ENCODE measurements around the gene CBX7.

CBX7 gene

DNA sequence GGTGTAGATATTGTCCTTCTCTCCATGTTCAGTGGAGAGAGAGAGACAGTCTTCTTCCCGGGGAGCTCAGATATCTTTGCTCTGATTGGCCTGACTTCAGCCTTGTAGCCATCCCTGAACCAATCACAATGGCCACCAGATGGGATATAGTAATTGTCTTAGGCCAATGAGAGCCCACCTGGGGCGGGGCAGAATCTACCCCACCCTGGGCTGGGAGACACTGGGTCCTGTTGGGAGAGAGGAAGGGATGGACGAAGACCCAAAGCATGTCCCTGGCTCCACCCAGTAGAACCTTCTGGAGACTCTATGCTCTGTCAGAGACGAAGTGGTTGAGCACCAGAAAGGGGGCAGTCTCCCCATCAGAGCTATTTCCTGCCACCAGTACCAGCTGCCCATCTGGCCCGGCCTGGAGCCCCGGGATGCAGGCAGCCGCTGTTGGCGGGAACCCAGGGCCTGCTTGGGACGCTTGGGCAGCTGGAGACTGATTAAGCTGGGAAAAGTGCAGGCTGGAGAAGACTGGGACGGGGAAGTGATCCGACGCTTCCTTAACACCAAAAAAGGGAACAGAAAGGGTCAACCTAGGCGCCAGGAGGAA lies 31.6 kb upstream of the CBX7 start:
- TF ChIP-seq, protein P1, sequence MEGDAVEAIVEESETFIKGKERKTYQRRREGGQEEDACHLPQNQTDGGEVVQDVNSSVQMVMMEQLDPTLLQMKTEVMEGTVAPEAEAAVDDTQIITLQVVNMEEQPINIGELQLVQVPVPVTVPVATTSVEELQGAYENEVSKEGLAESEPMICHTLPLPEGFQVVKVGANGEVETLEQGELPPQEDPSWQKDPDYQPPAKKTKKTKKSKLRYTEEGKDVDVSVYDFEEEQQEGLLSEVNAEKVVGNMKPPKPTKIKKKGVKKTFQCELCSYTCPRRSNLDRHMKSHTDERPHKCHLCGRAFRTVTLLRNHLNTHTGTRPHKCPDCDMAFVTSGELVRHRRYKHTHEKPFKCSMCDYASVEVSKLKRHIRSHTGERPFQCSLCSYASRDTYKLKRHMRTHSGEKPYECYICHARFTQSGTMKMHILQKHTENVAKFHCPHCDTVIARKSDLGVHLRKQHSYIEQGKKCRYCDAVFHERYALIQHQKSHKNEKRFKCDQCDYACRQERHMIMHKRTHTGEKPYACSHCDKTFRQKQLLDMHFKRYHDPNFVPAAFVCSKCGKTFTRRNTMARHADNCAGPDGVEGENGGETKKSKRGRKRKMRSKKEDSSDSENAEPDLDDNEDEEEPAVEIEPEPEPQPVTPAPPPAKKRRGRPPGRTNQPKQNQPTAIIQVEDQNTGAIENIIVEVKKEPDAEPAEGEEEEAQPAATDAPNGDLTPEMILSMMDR (IDR thresholded peaks at IDR 0.05; ENCODE audit: borderline replicate concordance, insufficient read depth, low read depth, low read length): no peak
- no peak overlapping the region for H3K4me3 ChIP-seq (ENCODE audit: low read depth, low read length)

DNA sequence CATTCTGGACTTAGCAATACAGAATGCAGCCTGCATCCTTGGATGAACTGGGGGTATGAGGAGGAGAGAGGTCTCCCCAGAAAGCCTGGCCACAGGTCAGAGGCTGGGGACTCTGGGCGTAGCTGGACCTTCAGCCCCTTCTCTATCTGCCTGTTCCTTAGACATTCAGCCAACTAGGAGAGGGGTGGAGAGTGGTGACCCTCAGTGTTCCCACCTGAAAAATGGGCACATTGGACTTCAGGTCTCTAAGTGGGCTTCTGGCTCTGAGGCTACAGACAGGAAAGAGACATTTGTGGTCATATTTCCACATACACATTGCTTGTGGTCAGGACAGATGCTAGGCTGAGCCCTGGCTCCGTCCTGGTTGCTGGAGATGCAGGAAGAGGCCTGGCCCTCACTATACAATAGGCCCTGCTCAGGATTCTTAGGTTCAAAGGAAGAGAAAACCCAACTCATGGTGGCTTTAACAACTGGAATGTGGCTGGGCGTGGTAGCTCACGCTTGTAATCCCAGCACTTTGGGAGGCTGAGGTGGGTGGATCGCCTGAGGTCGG lies 30.1 kb upstream of the CBX7 start:
- TF ChIP-seq, protein P1 (IDR thresholded peaks at IDR 0.05; ENCODE audit: borderline replicate concordance, insufficient read depth, low read depth, low read length): no peak
- H3K4me3 ChIP-seq (ENCODE audit: low read depth, low read length): no peak overlapping the region

DNA sequence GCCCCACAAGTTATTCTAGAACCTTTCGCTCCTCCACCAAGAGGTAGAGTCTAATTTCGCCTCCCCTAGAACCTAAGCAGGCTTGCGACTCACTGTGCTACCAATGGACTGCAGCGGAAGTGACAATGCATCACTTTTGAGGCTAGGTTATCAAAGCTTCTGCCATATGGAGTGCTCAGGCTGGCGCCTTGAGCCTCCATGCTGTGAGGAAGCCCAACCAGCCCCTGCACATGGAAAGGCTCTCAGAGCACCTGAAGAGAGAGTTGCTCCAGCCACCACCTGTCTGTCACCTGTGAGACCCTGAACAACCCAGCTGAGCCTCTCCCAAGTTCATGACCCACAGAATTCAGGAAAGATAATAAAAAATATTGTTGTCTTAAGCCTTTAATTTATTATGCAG lies 29.3 kb upstream of the CBX7 start:
- no peak overlapping the region for H3K4me3 ChIP-seq (ENCODE audit: low read depth, low read length)
- TF ChIP-seq, protein P1 (IDR thresholded peaks at IDR 0.05; ENCODE audit: borderline replicate concordance, insufficient read depth, low read depth, low read length): no peak

DNA sequence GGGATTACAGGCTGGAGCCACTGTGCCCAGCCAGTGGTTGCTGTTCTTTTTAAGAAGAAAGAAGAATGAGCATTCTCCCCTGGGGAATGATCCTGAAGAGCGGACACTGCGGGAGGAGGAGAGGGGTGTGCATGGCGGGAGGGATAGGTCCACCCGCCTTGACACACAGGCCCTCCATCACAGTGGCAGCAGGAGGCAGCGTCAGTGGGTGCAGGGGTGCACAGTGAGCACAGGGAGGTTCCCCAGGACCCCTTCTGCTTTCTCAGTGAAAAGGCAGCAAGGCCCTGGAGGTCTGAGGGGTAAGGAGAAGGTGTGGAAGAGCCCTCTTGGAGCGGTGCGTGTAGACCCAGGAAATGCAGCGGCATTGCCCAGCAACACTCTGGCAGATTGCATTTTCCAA lies 28.9 kb upstream of the CBX7 start:
- no peak overlapping the region for H3K4me3 ChIP-seq (ENCODE audit: low read depth, low read length)
- TF ChIP-seq, protein P1 (IDR thresholded peaks at IDR 0.05; ENCODE audit: borderline replicate concordance, insufficient read depth, low read depth, low read length): no peak

DNA sequence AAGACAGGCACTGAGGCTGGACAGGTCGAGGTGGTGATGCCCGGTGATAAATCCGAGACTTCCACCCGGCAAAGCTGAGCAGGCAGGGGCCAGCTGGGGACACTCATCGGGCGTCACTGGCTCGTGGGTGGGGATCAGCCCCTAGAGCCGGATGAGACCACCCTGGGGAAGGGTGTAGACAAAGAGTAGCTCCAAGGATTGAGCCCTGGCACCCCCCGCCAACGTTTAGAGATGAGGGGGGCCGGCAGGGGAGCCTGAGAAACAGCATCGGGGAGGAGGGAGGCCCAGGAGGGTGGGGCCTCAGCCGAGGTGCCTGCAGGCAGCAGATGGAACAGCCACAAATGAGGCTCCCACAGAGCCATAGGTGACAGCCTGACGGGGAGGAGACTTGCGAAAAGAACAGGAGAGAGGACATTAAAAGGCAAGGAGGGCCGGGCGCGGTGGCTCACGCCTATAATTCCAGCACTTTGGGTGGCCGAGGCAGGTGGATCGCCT lies 27.4 kb upstream of the CBX7 start:
- TF ChIP-seq, protein P1 (IDR thresholded peaks at IDR 0.05; ENCODE audit: borderline replicate concordance, insufficient read depth, low read depth, low read length): no peak

DNA sequence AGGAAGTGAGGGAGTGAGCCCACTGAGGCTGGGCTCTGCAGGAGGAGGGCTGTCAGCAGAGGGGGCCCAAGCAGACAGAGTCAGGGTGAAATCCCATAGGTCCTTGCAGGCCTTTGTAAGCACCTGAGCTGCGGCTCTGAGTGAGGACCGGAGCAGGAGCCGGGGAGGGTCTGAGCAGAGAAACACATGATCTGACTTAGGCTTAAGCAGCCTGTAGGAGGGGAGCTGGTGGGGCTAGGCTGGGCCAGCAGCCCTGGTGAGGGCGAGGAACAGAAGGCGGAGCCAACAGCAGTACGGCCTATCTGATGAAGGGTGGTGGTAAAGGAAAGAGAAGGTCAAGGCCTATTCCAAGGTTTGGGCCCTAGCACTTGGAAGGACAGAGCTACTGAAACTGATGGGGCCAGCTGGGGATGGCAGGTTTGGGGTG lies 26.9 kb upstream of the CBX7 start:
- no peak overlapping the region for H3K4me3 ChIP-seq (ENCODE audit: low read depth, low read length)
- TF ChIP-seq, protein P1 (IDR thresholded peaks at IDR 0.05; ENCODE audit: borderline replicate concordance, insufficient read depth, low read depth, low read length): no peak

More for the DNA sequence above, 27.4 kb upstream of the CBX7 start:
- H3K4me3 ChIP-seq (ENCODE audit: low read depth, low read length): no peak overlapping the region

Data from GM12875 (cell line).